H1 (cell line): ENCODE measurements around the gene OR10H5. TPM values are rescaled to one million over a fixed set of nuclear protein-coding genes. Genes with fewer than 3 reads are reported as not detected.

Experiments used
- CTCF ChIA-PET: fragments of 300-600 bp; sonication (Branson Sonifier 250); formaldehyde crosslinking; loops from one replicate; lab custom pipeline; 2021; ENCODE audit not compliant: partially characterized antibody; lab: Charles Lee
- POLR2A ChIA-PET: fragments of 300-600 bp; sonication (Branson Sonifier 250); formaldehyde crosslinking; loops from one replicate; lab custom pipeline; 2021; ENCODE audit warnings: inconsistent platforms; ENCODE audit not compliant: partially characterized antibody; lab: Charles Lee
- DNase-seq, 2 experiments: peaks; one replicate each; pipeline versions ENCODE4 v3.0.0 to v3.0.0-alpha.2; 2010 to 2022; ENCODE audit warnings: low spot score in 2 of 2, low read depth in 1 of 2, mixed read lengths in 1 of 2
- FAIRE-seq: peaks from 2 replicates; lab custom pipeline; 2011; peaks lifted over from hg19 to GRCh38; lab: Jason Lieb, UNC
- H2AFZ ChIP-seq: 2 replicates; pipeline ENCODE4 v1.8.1; 2012; ENCODE audit warnings: low read length, inconsistent platforms
- H2AK5ac ChIP-seq: 2 replicates; pipeline ENCODE4 v1.6.1; 2013; ENCODE audit warnings: low read depth, low read length
- H2BK120ac ChIP-seq: replicated peaks from 2 replicates; pipeline ENCODE3; 2013; ENCODE audit warnings: low read depth, low read length, inconsistent platforms
- H2BK12ac ChIP-seq: 2 replicates; pipeline ENCODE4 v1.6.1; 2013; ENCODE audit warnings: low read depth, low read length
- H2BK15ac ChIP-seq: 2 replicates; pipeline ENCODE4 v1.6.1; 2013; ENCODE audit warnings: low read length
- H2BK20ac ChIP-seq: 2 replicates; pipeline ENCODE4 v1.6.1; 2013; ENCODE audit warnings: low read length
- H2BK5ac ChIP-seq: 2 replicates; pipeline ENCODE4 v1.6.1; 2013; ENCODE audit warnings: low read depth, low read length
- H3K14ac ChIP-seq: 2 replicates; pipeline ENCODE4 v1.6.1; 2013; ENCODE audit warnings: inconsistent platforms; ENCODE audit not compliant: insufficient read length
- H3K18ac ChIP-seq: 2 replicates; pipeline ENCODE4 v1.6.1; 2013; ENCODE audit warnings: low read length; ENCODE audit errors: extremely low read depth
- H3K23ac ChIP-seq: 2 replicates; pipeline ENCODE4 v1.6.1; 2013; ENCODE audit warnings: inconsistent platforms; ENCODE audit not compliant: insufficient read length
- H3K23me2 ChIP-seq: 2 replicates; pipeline ENCODE4 v1.6.1; 2013; ENCODE audit warnings: low read depth, low read length
- H3K27ac ChIP-seq: 2 replicates; pipeline ENCODE4 v1.6.1; 2011; ENCODE audit warnings: low read depth, low read length, inconsistent platforms
- H3K27me3 ChIP-seq, 4 experiments: replicated peaks in 1 of 4; 1 replicate in 1 of 4; 2 replicates in 3 of 4; pipeline versions ENCODE4 v1.6.1 to v1.8.1; 2011 to 2013; ENCODE audit warnings: low read length in 3 of 4, mild to moderate bottlenecking in 3 of 4, inconsistent platforms in 2 of 4, mixed read lengths in 2 of 4, moderate library complexity in 1 of 4; ENCODE audit not compliant: control insufficient read depth in 3 of 4, insufficient read depth in 3 of 4; ENCODE audit errors: extremely low read depth in 1 of 4
- H3K36me3 ChIP-seq, 4 experiments: 2 replicates each; pipeline versions ENCODE4 v1.6.1 to v1.8.1; 2011 to 2013; ENCODE audit warnings: mild to moderate bottlenecking in 4 of 4, low read length in 3 of 4, moderate library complexity in 2 of 4, control low read depth in 1 of 4, inconsistent platforms in 1 of 4; ENCODE audit not compliant: insufficient read depth in 4 of 4, control insufficient read depth in 2 of 4
- H3K4ac ChIP-seq: replicated peaks from 2 replicates; pipeline ENCODE3; 2013; ENCODE audit warnings: low read length, low read depth, mixed read lengths, inconsistent platforms; ENCODE audit not compliant: insufficient read length
- H3K4me1 ChIP-seq, 4 experiments: replicated peaks in 1 of 4; 1 replicate in 1 of 4; 2 replicates in 3 of 4; pipeline versions ENCODE4 v1.6.1 to v1.8.1; 2011 to 2013; ENCODE audit warnings: low read length in 3 of 4, inconsistent platforms in 2 of 4, mixed read lengths in 1 of 4; ENCODE audit not compliant: insufficient read depth in 4 of 4, control insufficient read depth in 3 of 4
- H3K4me2 ChIP-seq, 2 experiments: 2 replicates each; pipeline versions ENCODE4 v1.6.1 to v1.8.1; 2011 to 2013; ENCODE audit warnings: low read depth in 2 of 2, low read length in 2 of 2, control low read depth in 1 of 2, inconsistent platforms in 1 of 2, mild to moderate bottlenecking in 1 of 2; ENCODE audit not compliant: insufficient read depth in 1 of 2
- H3K4me3 ChIP-seq, 4 experiments: fragments of 200-600, 300-600 bp in 1 of 4; sonication (generic), shearing (Covaris generic), sonication (Bioruptor Twin) in 1 of 4; 2 replicates each; pipeline versions ENCODE4 v1.5.1 to v1.8.1; 2011 to 2016; ENCODE audit warnings: low read length in 4 of 4, low read depth in 3 of 4, control low read depth in 2 of 4, inconsistent platforms in 2 of 4, mild to moderate bottlenecking in 2 of 4, mixed read lengths in 1 of 4, moderate library complexity in 1 of 4; ENCODE audit not compliant: insufficient read depth in 2 of 4; ENCODE audit errors: extremely low read depth in 1 of 4
- H3K56ac ChIP-seq: replicated peaks from 2 replicates; pipeline ENCODE3; 2013; ENCODE audit warnings: low read depth, mild to moderate bottlenecking, mixed read lengths, low read length, inconsistent platforms; ENCODE audit not compliant: insufficient read length
- H3K79me1 ChIP-seq: 2 replicates; pipeline ENCODE4 v1.6.1; 2013; ENCODE audit warnings: low read depth, low read length, control low read depth
- H3K79me2 ChIP-seq, 2 experiments: 2 replicates each; pipeline versions ENCODE4 v1.6.1 to v1.8.1; 2012 to 2013; ENCODE audit warnings: low read length in 2 of 2, mild to moderate bottlenecking in 2 of 2, inconsistent platforms in 1 of 2; ENCODE audit not compliant: insufficient read depth in 2 of 2, control insufficient read depth in 1 of 2
- H3K9ac ChIP-seq, 4 experiments: replicated peaks in 1 of 4; 1 replicate in 1 of 4; 2 replicates in 3 of 4; pipeline versions ENCODE4 v1.6.1 to v1.8.1; 2011 to 2013; ENCODE audit warnings: low read depth in 3 of 4, low read length in 3 of 4, control low read depth in 2 of 4, mild to moderate bottlenecking in 2 of 4, moderate library complexity in 2 of 4, inconsistent platforms in 1 of 4; ENCODE audit errors: extremely low read depth in 1 of 4
- H3K9me3 ChIP-seq, 2 experiments: 2 replicates each; pipeline versions ENCODE4 v1.6.1 to v1.8.1; 2012 to 2013; ENCODE audit warnings: mild to moderate bottlenecking in 2 of 2, moderate library complexity in 2 of 2, control low read depth in 1 of 2, inconsistent platforms in 1 of 2, low read depth in 1 of 2, low read length in 1 of 2, mixed read lengths in 1 of 2; ENCODE audit not compliant: insufficient read depth in 2 of 2
- H4K20me1 ChIP-seq, 2 experiments: replicated peaks in 1 of 2; 2 replicates each; pipeline versions ENCODE3 to v1.8.1; 2011 to 2013; ENCODE audit warnings: inconsistent platforms in 2 of 2, low read length in 2 of 2, mild to moderate bottlenecking in 1 of 2; ENCODE audit not compliant: insufficient read depth in 2 of 2, control insufficient read depth in 1 of 2
- H4K5ac ChIP-seq: 2 replicates; pipeline ENCODE4 v1.6.1; 2013; ENCODE audit warnings: low read length, low read depth, mixed read lengths, inconsistent platforms; ENCODE audit not compliant: insufficient read length
- H4K8ac ChIP-seq: 2 replicates; pipeline ENCODE4 v1.8.0; 2013; ENCODE audit warnings: mild to moderate bottlenecking, moderate library complexity, low read length, inconsistent platforms; ENCODE audit not compliant: insufficient read depth; ENCODE audit errors: extremely low read depth
- H4K91ac ChIP-seq: replicated peaks from 2 replicates; pipeline ENCODE3; 2013; ENCODE audit warnings: low read length, mixed read lengths, inconsistent platforms; ENCODE audit not compliant: insufficient read length
- E2F6 ChIP-seq: IDR thresholded peaks from 2 replicates; pipeline ENCODE4 v1.6.1; 2012; ENCODE audit warnings: inconsistent platforms
- NANOG ChIP-seq: IDR thresholded peaks from 2 replicates; pipeline ENCODE4 v1.6.1; 2011; ENCODE audit warnings: low read length, low read depth, mild to moderate bottlenecking, inconsistent platforms; ENCODE audit not compliant: insufficient read depth, poor library complexity, severe bottlenecking
- RBBP5 ChIP-seq: IDR thresholded peaks from 2 replicates; pipeline ENCODE4 v1.7.1; 2012; ENCODE audit warnings: low read depth, mild to moderate bottlenecking, inconsistent platforms, low read length, moderate library complexity, borderline replicate concordance
- SIN3A ChIP-seq, 2 experiments: IDR thresholded peaks in 1 of 2; conservative IDR thresholded peaks in 1 of 2; 2 replicates each; pipeline ENCODE4 v1.6.1; 2011 to 2012; ENCODE audit warnings: low read length in 2 of 2, improper control_type of control experiment in 1 of 2, low read depth in 1 of 2, mild to moderate bottlenecking in 1 of 2
- TAF1 ChIP-seq: IDR thresholded peaks from 2 replicates; pipeline ENCODE4 v1.6.1; 2011; ENCODE audit warnings: mild to moderate bottlenecking, low read depth, low read length
- YY1 ChIP-seq: IDR thresholded peaks from 2 replicates; pipeline ENCODE4 v1.6.1; 2011; ENCODE audit warnings: low read depth, mild to moderate bottlenecking, low read length
- WGBS, 2 experiments: shearing (Covaris generic) in 1 of 2; methylation state at CpG; one replicate each; pipeline versions ENCODE4 v1.1.6 to v1.1.7; 2013 to 2015; ENCODE audit warnings: low lambda C conversion rate in 2 of 2, mixed read lengths in 2 of 2, inconsistent platforms in 1 of 2, low coverage in 1 of 2, missing lambda C conversion rate in 1 of 2; ENCODE audit not compliant: insufficient replicate concordance in 2 of 2, insufficient coverage in 1 of 2, insufficient read length in 1 of 2; ENCODE audit errors: extremely low coverage in 1 of 2, missing lambda C conversion rate in 1 of 2; 5-methylcytosine and 5-hydroxymethylcytosine counted together
- polyA plus RNA-seq, 7 experiments: library from polyadenylated mRNA; depleted of rRNA in 3 of 7; stranded (reverse) in 5 of 7; unstranded in 2 of 7; fragments of >200 nt in 5 of 7; fragments of 200-250 nt in 2 of 7; gene quantifications; 1 replicate in 5 of 7; 2 replicates in 1 of 7; 4 replicates in 1 of 7; pipeline versions ENCODE4 v1.2.1 to v1.2.3, GENCODE V29; 2011 to 2013; ENCODE audit warnings: missing spikeins in 2 of 7, mixed read lengths in 2 of 7
- total RNA-seq: library from RNA; stranded (reverse); fragmentation: NEBNext Ultra II Directional; extraction: Animal tissue kit (Norgen Biotek cat#: 25700); gene quantifications from 2 replicates; pipeline ENCODE4 v1.2.1, GENCODE V29; 2021

OR10H5 gene
- total and polyA plus RNA-seq, 2 of the 8 experiments (the other 6 are each of a cell fraction or from before 2014, with no cell fraction given) = not detected

GRCh38 chr19:15776991-15777970 is 10.2 kb upstream of the OR10H5 start:
- Histone ChIP-seq H3K14ac (no peak overlapping the region), H3K4me2 (no peak overlapping the region), H4K5ac (no peak overlapping the region), H3K56ac (no peak overlapping the region), H3K79me1 (no peaks in the 10 kb centered on the region), H3K4me1 (no peaks in the 10 kb centered on the region), H2BK12ac (no peak overlapping the region), H2AFZ (no peak overlapping the region), H3K23ac (no peak overlapping the region), H2BK20ac (no peak overlapping the region), H3K36me3 (no peaks in the 10 kb centered on the region), H2BK5ac (no peak overlapping the region), H2BK15ac (no peak overlapping the region), H3K9me3 (peaks cover 77 to 88% of the 10 kb centered on the region in 2 experiments), H4K91ac (no peak overlapping the region), H4K20me1 (no peaks in the 10 kb centered on the region), H2BK120ac (no peak overlapping the region), H3K4me3 (no peak overlapping the region), H3K18ac (no peak overlapping the region), H3K9ac (no peak overlapping the region), H3K79me2 (no peaks in the 10 kb centered on the region), H2AK5ac (no peak overlapping the region), H3K23me2 (no peaks in the 10 kb centered on the region; the same call in 1 of the 2 replicates), H3K4ac (no peak overlapping the region), H3K27ac (no peak overlapping the region), H4K8ac (no peak overlapping the region), H3K27me3 (no peaks in the 10 kb centered on the region)
- no peak for FAIRE-seq
- TF ChIP-seq RBBP5 = no peak
- no peak for TF ChIP-seq NANOG
- TF ChIP-seq YY1 = no peak
- TF ChIP-seq TAF1 = no peak
- TF ChIP-seq SIN3A (conservative IDR thresholded peaks at IDR 0.05 in 1 of 2, IDR thresholded peaks at IDR 0.05 in 1 of 2; ENCODE audit: low read depth in 1 of 2, low read length in 2 of 2) = no peak
- TF ChIP-seq E2F6 = no peak
- WGBS, 2 experiments = 69% methylated on average over 9 of the region's 9 CpGs; no CpG with 5 or more reads in 1 of the 2 experiments
- POLR2A ChIA-PET = no interaction called here
- DNase-seq = no peak
- CTCF ChIA-PET = no interaction called here
